ENCODE measurements around the gene DOCK4.
A peak's percentile ranks its signal among the peaks of the same experiment; 100 is the strongest.

Gene DOCK4

GRCh38 chr7:112071856-112072255 is 134.3 kb downstream of the DOCK4 start:
- peaks cover 63% of the 10 kb centered on the region for H3K4me1 ChIP-seq (ENCODE audit: insufficient read depth, poor library complexity, severe bottlenecking)
- DNase-seq (ENCODE audit: low spot score): no peak
- peaks cover 2% of the 10 kb centered on the region for H3K9me3 ChIP-seq (ENCODE audit: severe bottlenecking)
- H3K4me3 ChIP-seq (ENCODE audit: severe bottlenecking): no peak overlapping the region
- no peak for TF ChIP-seq CTCF (IDR thresholded peaks at IDR 0.05; ENCODE audit: poor library complexity, severe bottlenecking)
- ATAC-seq (ENCODE audit: low read depth): peak; percentile 61
- H3K27ac ChIP-seq (ENCODE audit: poor library complexity, severe bottlenecking): peak overlapping the region; percentile 76
- H3K36me3 ChIP-seq (ENCODE audit: low read depth): no peaks in the 10 kb centered on the region
- no peaks in the 10 kb centered on the region for H3K27me3 ChIP-seq (ENCODE audit: insufficient read depth, poor library complexity, severe bottlenecking)

- peaks cover 2% of the 10 kb centered on the region for H3K9me3 ChIP-seq (ENCODE audit: severe bottlenecking)
- DNase-seq (ENCODE audit: low spot score): no peak
- no peaks in the 10 kb centered on the region for H3K27me3 ChIP-seq (ENCODE audit: insufficient read depth, poor library complexity, severe bottlenecking)
- peak overlapping the region; percentile 76 for H3K27ac ChIP-seq (ENCODE audit: poor library complexity, severe bottlenecking)
- no peaks in the 10 kb centered on the region for H3K36me3 ChIP-seq (ENCODE audit: low read depth)
- ATAC-seq (ENCODE audit: low read depth): no peak
- no peak for TF ChIP-seq CTCF (IDR thresholded peaks at IDR 0.05; ENCODE audit: poor library complexity, severe bottlenecking)
- peaks cover 52% of the 10 kb centered on the region for H3K4me1 ChIP-seq (ENCODE audit: insufficient read depth, poor library complexity, severe bottlenecking)
- H3K4me3 ChIP-seq (ENCODE audit: severe bottlenecking): no peak overlapping the region
Measured at GRCh38 chr7:112070674-112071256, 135.4 kb downstream of the DOCK4 start.

- no peak for TF ChIP-seq CTCF (IDR thresholded peaks at IDR 0.05; ENCODE audit: poor library complexity, severe bottlenecking)
- Histone ChIP-seq H3K27ac (ENCODE audit: poor library complexity, severe bottlenecking) (peak overlapping the region; percentile 76), H3K9me3 (ENCODE audit: severe bottlenecking) (peaks cover under 1% of the 10 kb centered on the region), H3K36me3 (ENCODE audit: low read depth) (no peaks in the 10 kb centered on the region), H3K4me3 (ENCODE audit: severe bottlenecking) (no peak overlapping the region), H3K4me1 (ENCODE audit: insufficient read depth, poor library complexity, severe bottlenecking) (peaks cover 52% of the 10 kb centered on the region), H3K27me3 (ENCODE audit: insufficient read depth, poor library complexity, severe bottlenecking) (no peaks in the 10 kb centered on the region)
- ATAC-seq (ENCODE audit: low read depth): peak; percentile 94
- DNase-seq (ENCODE audit: low spot score): no peak
Measured at GRCh38 chr7:112069879-112070321, 136.3 kb downstream of the DOCK4 start.

- H3K4me1 ChIP-seq (ENCODE audit: insufficient read depth, poor library complexity, severe bottlenecking): peaks cover 52% of the 10 kb centered on the region
- no peak for ATAC-seq (ENCODE audit: low read depth)
Measured at GRCh38 chr7:112068967-112069366, 137.2 kb downstream of the DOCK4 start.

More at GRCh38 chr7:112068967-112069366, 137.2 kb downstream of the DOCK4 start:
- DNase-seq (ENCODE audit: low spot score): no peak
- H3K27me3 ChIP-seq (ENCODE audit: insufficient read depth, poor library complexity, severe bottlenecking): no peaks in the 10 kb centered on the region
- no peak overlapping the region for H3K27ac ChIP-seq (ENCODE audit: poor library complexity, severe bottlenecking)
- H3K9me3 ChIP-seq (ENCODE audit: severe bottlenecking): no peaks in the 10 kb centered on the region
- H3K36me3 ChIP-seq (ENCODE audit: low read depth): no peaks in the 10 kb centered on the region
- H3K4me3 ChIP-seq (ENCODE audit: severe bottlenecking): no peak overlapping the region
- no peak for TF ChIP-seq CTCF (IDR thresholded peaks at IDR 0.05; ENCODE audit: poor library complexity, severe bottlenecking)

All from RWPE2 (cell line).